ENCODE measurements around the gene ADD3.
"Not testable (repeated sequence)": the region's sequence is repeated elsewhere in the genome, so short reads cannot be mapped to it uniquely, and the experiment has no call there.

ADD3 gene

DNA sequence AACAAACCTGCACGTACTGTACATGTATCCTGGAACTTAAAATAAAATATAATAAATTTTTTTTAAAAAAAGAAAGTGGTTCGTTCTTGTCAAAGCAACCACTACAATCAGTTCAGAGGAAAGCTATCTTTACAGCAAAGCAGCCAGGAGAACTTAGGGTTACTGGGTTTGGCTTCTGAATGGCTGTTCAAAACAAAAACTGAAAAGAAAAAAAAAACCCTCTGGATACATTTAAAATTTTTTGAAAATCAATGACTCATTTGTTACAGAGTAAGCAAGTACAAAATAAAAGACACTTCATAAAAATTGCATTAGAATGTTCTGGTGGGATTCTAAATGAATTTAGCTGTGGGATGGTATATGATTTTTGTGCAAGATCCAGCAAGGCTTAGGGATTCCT lies 28.6 kb upstream of the ADD3 start:
- peaks cover 2% of the 10 kb centered on the region for H3K4me1 ChIP-seq (ENCODE audit: control insufficient read depth, insufficient read depth, low read length)
- H3K9ac ChIP-seq (ENCODE audit: low read length in 2 of 2), result no peak overlapping the region
- no peak overlapping the region for H3K27ac ChIP-seq (ENCODE audit: low read length)
- H3K36me3 ChIP-seq (ENCODE audit: control insufficient read depth in 2 of 2, insufficient read depth in 2 of 2, low read length in 2 of 2), result no peaks in the 10 kb centered on the region
- no peaks in the 10 kb centered on the region for H3K9me3 ChIP-seq (ENCODE audit: control insufficient read depth in 2 of 2, low read length in 2 of 2)
- no peaks in the 10 kb centered on the region for H3K27me3 ChIP-seq (ENCODE audit: control insufficient read depth in 1 of 2, insufficient read depth in 2 of 2, low read length in 2 of 2)
- no peak overlapping the region for H3K4me3 ChIP-seq (ENCODE audit: low read length in 2 of 2)

DNA sequence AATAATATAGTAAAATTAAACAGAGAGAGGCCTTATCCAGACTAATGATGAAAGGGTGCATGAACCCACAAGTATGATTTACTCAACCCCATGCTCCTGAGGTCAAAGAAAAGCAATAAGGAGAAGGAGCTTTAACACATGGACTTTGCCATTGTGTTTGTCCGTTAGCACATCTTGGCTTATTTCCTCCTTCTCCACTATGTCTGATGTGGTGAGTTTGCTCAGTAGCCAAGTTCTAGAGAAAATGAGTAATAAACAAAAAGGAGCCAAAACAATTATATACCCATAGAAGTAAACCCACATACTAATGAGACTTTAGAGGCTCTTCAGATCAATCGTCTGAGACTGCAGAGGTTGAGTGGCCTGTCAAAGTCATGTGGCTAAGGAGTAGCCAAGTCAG lies 26.1 kb upstream of the ADD3 start:
- Histone ChIP-seq H3K27ac (ENCODE audit: low read length) (no peak overlapping the region), H3K4me3 (ENCODE audit: low read length in 2 of 2) (peak overlapping the region in 1 of 2 donors; percentile 36), H3K4me1 (ENCODE audit: control insufficient read depth, insufficient read depth, low read length) (peaks cover 2% of the 10 kb centered on the region)

DNA sequence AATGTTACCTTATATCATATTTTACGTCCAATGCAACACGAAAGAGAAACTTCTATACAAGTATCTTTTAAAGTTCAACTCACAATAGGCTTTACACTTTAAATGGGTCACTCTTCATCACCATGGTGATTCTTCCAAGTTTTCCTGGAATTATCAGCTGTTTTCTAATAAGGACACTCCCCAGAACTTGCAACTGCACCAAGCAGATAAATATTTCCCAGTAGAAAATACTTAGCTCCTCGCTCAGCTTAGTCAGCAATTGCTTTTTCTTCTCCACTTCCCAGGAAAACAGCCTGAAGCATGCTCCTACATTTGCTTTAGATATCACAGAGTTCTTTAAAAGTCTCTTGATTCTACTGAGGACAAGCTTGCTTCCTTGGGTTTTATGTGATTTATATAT lies 25.7 kb upstream of the ADD3 start:
- peak overlapping the region in 1 of 2 donors; percentile 36 for H3K4me3 ChIP-seq (ENCODE audit: low read length in 2 of 2)
- no peak overlapping the region for H3K27ac ChIP-seq (ENCODE audit: low read length)

More for the DNA sequence above, 26.1 kb upstream of the ADD3 start:
- Histone ChIP-seq H3K27me3 (ENCODE audit: control insufficient read depth in 1 of 2, insufficient read depth in 2 of 2, low read length in 2 of 2) (no peaks in the 10 kb centered on the region), H3K9me3 (ENCODE audit: control insufficient read depth in 2 of 2, low read length in 2 of 2) (no peaks in the 10 kb centered on the region), H3K36me3 (ENCODE audit: control insufficient read depth in 2 of 2, insufficient read depth in 2 of 2, low read length in 2 of 2) (no peaks in the 10 kb centered on the region), H3K9ac (ENCODE audit: low read length in 2 of 2) (no peak overlapping the region)

DNA sequence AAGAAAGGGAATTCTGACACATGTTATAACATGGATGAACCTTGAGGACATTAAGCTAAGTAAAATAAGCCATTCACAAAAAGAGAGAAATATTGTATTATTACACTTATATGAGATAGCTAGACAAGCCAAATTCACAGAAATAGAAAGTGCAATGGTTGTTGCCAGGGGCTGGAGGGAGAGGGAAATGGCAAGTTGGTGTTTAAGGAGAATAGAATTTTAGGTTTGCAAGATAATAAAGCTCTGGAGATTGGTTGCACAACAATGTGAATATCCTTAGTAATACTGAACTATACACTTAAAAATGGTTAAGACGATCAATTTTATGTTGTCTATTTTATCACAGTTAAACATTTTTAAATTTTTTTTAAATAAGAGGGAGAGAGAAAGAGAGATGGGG lies 25.0 kb upstream of the ADD3 start:
- H3K4me3 ChIP-seq (ENCODE audit: low read length in 2 of 2), result no peak overlapping the region
- H3K9ac ChIP-seq (ENCODE audit: low read length in 2 of 2), result no peak overlapping the region
- peaks cover 2% of the 10 kb centered on the region for H3K4me1 ChIP-seq (ENCODE audit: control insufficient read depth, insufficient read depth, low read length)
- H3K36me3 ChIP-seq (ENCODE audit: control insufficient read depth in 2 of 2, insufficient read depth in 2 of 2, low read length in 2 of 2), result no peaks in the 10 kb centered on the region
- H3K9me3 ChIP-seq (ENCODE audit: control insufficient read depth in 2 of 2, low read length in 2 of 2), result no peaks in the 10 kb centered on the region
- no peaks in the 10 kb centered on the region for H3K27me3 ChIP-seq (ENCODE audit: control insufficient read depth in 1 of 2, insufficient read depth in 2 of 2, low read length in 2 of 2)
- no peak overlapping the region for H3K27ac ChIP-seq (ENCODE audit: low read length)

More for the DNA sequence above, 25.7 kb upstream of the ADD3 start:
- H3K27me3 ChIP-seq (ENCODE audit: control insufficient read depth in 1 of 2, insufficient read depth in 2 of 2, low read length in 2 of 2), result no peaks in the 10 kb centered on the region
- peaks cover 2% of the 10 kb centered on the region for H3K4me1 ChIP-seq (ENCODE audit: control insufficient read depth, insufficient read depth, low read length)
- no peaks in the 10 kb centered on the region for H3K36me3 ChIP-seq (ENCODE audit: control insufficient read depth in 2 of 2, insufficient read depth in 2 of 2, low read length in 2 of 2)
- H3K9ac ChIP-seq (ENCODE audit: low read length in 2 of 2), result no peak overlapping the region
- H3K9me3 ChIP-seq (ENCODE audit: control insufficient read depth in 2 of 2, low read length in 2 of 2), result no peaks in the 10 kb centered on the region

DNA sequence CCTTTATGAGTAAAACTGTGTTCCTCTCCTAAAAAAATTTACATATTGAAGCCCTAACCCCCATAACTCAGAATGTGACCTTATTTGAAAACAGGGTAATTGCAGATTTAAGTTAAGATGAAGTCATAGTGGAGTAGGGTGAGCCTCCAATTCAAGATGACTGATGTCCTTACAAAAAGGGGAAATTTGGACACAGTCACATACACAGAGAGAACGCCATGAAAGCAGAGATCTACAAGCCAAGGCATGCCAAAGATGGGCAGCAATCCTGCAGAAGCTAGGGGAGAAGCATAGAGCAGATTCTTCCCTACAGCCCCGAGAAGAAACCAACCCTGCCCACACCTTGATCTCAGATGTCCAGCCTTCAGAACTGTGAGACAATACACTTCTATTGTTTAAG lies 23.8 kb upstream of the ADD3 start:
- H3K4me3 ChIP-seq (ENCODE audit: low read length in 2 of 2), result no peak overlapping the region
- H3K27me3 ChIP-seq (ENCODE audit: control insufficient read depth in 1 of 2, insufficient read depth in 2 of 2, low read length in 2 of 2), result no peaks in the 10 kb centered on the region
- H3K36me3 ChIP-seq (ENCODE audit: control insufficient read depth in 2 of 2, insufficient read depth in 2 of 2, low read length in 2 of 2), result no peaks in the 10 kb centered on the region
- no peak overlapping the region for H3K27ac ChIP-seq (ENCODE audit: low read length)
- no peaks in the 10 kb centered on the region for H3K9me3 ChIP-seq (ENCODE audit: control insufficient read depth in 2 of 2, low read length in 2 of 2)
- H3K9ac ChIP-seq (ENCODE audit: low read length in 2 of 2), result no peak overlapping the region
- H3K4me1 ChIP-seq (ENCODE audit: control insufficient read depth, insufficient read depth, low read length), result peaks cover 2% of the 10 kb centered on the region

DNA sequence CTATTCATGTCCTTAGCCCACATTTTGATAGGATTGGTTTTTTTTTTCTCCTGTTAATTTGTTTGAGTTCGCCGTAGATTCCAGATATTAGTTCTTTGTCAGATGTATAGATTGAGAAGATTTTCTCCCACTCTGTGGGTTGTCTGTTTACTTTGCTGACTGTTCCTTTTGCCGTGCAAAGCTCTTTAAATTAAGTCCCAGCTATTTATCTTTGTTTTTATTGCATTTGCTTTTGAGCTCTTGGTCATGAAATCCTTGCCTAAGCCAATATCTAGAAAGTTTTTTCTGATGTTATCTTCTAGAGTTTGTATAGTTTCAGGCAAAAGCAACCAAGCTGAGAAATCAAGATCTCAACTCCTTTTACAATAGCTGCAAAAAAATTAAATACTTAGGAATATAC lies 22.0 kb upstream of the ADD3 start:
- not testable (repeated sequence) for H3K9ac ChIP-seq (ENCODE audit: low read length in 2 of 2); H3K36me3 ChIP-seq (ENCODE audit: control insufficient read depth in 2 of 2, insufficient read depth in 2 of 2, low read length in 2 of 2); H3K27me3 ChIP-seq (ENCODE audit: control insufficient read depth in 1 of 2, insufficient read depth in 2 of 2, low read length in 2 of 2); H3K4me1 ChIP-seq (ENCODE audit: control insufficient read depth, insufficient read depth, low read length); H3K9me3 ChIP-seq (ENCODE audit: control insufficient read depth in 2 of 2, low read length in 2 of 2); H3K27ac ChIP-seq (ENCODE audit: low read length); H3K4me3 ChIP-seq (ENCODE audit: low read length in 2 of 2)

DNA sequence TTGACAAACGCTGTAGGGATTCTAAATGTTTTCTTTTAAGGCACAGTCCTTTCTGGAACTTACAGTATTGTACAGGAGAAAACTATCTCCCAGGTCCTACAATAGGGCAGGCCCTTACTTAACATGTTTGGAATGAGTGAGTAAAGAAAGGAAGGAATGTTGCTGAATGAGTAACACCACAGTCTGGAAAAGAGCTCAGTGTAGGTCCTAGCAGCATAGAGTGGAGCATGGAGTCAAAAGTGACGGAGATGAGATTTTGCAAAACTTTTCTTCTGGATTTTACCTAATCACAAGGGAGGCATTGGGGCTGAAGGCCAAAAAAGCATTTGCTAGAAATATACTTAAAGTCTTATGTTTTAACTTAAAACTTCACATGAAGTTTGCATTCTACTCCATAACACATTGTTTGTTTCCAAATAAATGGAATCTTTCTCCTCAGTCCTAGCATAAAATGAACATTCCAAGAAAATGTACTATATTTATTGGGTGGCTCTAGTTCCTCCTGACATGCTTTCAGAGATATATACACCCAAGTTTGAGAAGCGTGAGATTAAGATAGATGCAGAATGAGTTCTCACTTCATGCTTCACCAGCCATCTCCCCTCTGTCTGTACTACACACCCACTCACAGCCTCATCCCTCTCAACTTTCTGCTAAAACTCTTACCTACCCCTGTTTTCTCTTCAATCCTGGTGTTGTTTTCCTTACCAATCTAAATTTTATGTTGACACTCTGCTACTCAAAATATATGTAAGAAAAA lies 20.2 kb upstream of the ADD3 start:
- no peak overlapping the region for H3K9ac ChIP-seq (ENCODE audit: low read length in 2 of 2)
- no peak overlapping the region for H3K4me3 ChIP-seq (ENCODE audit: low read length in 2 of 2)
- no peaks in the 10 kb centered on the region for H3K36me3 ChIP-seq (ENCODE audit: control insufficient read depth in 2 of 2, insufficient read depth in 2 of 2, low read length in 2 of 2)
- H3K27me3 ChIP-seq (ENCODE audit: control insufficient read depth in 1 of 2, insufficient read depth in 2 of 2, low read length in 2 of 2), result no peaks in the 10 kb centered on the region
- no peak overlapping the region for H3K27ac ChIP-seq (ENCODE audit: low read length)
- H3K9me3 ChIP-seq (ENCODE audit: control insufficient read depth in 2 of 2, low read length in 2 of 2), result no peaks in the 10 kb centered on the region
- H3K4me1 ChIP-seq (ENCODE audit: control insufficient read depth, insufficient read depth, low read length), result no peaks in the 10 kb centered on the region

DNA sequence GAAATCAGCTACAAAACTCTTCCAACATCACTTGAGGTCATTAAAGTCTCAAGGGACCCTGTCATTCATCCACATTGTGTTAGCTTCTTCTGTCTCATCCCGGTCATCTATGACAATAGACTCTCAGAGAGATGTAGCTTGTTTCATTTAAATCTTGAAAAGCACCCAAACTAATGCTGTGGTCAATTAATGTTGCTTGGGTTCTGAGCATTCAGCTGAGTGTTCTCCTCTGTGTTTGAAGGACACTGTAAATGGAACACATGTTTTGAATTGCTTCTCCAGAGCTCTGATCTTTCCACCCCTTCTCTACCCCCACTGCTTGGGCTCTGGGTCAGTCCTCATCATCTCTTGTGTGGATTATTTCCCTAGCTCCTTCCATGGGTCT lies 19.6 kb upstream of the ADD3 start:
- H3K27me3 ChIP-seq (ENCODE audit: control insufficient read depth in 1 of 2, insufficient read depth in 2 of 2, low read length in 2 of 2), result no peaks in the 10 kb centered on the region
- no peaks in the 10 kb centered on the region for H3K9me3 ChIP-seq (ENCODE audit: control insufficient read depth in 2 of 2, low read length in 2 of 2)
- H3K4me1 ChIP-seq (ENCODE audit: control insufficient read depth, insufficient read depth, low read length), result no peaks in the 10 kb centered on the region
- no peak overlapping the region for H3K27ac ChIP-seq (ENCODE audit: low read length)
- no peaks in the 10 kb centered on the region for H3K36me3 ChIP-seq (ENCODE audit: control insufficient read depth in 2 of 2, insufficient read depth in 2 of 2, low read length in 2 of 2)
- H3K4me3 ChIP-seq (ENCODE audit: low read length in 2 of 2), result no peak overlapping the region
- no peak overlapping the region for H3K9ac ChIP-seq (ENCODE audit: low read length in 2 of 2)

DNA sequence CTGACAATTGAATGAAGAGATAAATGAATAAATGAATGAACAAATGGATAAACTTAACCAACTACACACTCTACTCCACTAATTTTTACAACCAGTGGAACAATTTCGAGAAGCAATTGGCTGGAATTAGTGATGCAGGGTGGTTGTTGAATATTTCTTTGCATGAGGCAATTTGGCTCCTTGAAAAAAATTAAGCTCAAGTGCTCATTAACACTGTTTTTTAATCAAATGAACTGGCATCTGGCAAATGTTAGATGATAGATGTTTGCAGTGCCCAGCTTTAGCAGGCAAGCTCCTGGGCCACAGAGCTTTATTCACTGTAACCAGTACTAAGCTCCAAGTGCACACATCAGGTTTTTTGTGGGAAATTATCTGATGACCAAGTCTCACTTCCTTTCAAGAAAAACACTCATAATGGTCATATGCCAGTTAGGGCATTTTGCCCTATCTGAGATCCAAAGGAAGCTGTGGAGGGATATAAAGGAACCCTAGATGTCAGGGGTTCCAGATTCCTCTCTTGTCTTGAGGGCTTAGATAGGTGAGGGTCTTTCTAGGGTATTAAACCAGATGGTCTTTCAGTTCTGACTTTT lies 16.4 kb upstream of the ADD3 start:
- Histone ChIP-seq H3K4me3 (ENCODE audit: low read length in 2 of 2) (no peak overlapping the region), H3K27me3 (ENCODE audit: control insufficient read depth in 1 of 2, insufficient read depth in 2 of 2, low read length in 2 of 2) (no peaks in the 10 kb centered on the region), H3K27ac (ENCODE audit: low read length) (no peak overlapping the region), H3K9ac (ENCODE audit: low read length in 2 of 2) (no peak overlapping the region), H3K9me3 (ENCODE audit: control insufficient read depth in 2 of 2, low read length in 2 of 2) (no peaks in the 10 kb centered on the region), H3K36me3 (ENCODE audit: control insufficient read depth in 2 of 2, insufficient read depth in 2 of 2, low read length in 2 of 2) (no peaks in the 10 kb centered on the region), H3K4me1 (ENCODE audit: control insufficient read depth, insufficient read depth, low read length) (no peaks in the 10 kb centered on the region)

DNA sequence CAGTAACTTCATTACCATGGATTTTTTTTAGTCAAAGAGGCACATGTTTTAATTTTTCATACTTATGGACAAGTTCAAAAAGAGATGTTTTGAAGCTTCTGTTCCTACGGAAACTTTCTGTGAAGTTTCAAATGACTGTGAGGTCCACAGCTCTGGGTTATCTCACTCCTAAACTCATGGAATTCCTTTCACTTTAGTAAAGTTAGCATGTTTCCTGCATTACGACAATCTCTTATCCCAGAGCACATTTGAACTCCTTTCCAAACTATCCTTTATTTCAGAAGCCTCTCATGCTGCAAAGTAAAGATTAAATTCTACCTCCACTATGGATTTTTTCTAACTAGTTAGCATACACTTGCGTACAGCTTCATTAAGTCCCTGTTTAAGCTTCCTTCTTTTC lies 15.3 kb upstream of the ADD3 start:
- no peaks in the 10 kb centered on the region for H3K4me1 ChIP-seq (ENCODE audit: control insufficient read depth, insufficient read depth, low read length)
- no peaks in the 10 kb centered on the region for H3K36me3 ChIP-seq (ENCODE audit: control insufficient read depth in 2 of 2, insufficient read depth in 2 of 2, low read length in 2 of 2)
- no peak overlapping the region for H3K27ac ChIP-seq (ENCODE audit: low read length)
- H3K9ac ChIP-seq (ENCODE audit: low read length in 2 of 2), result no peak overlapping the region
- H3K4me3 ChIP-seq (ENCODE audit: low read length in 2 of 2), result no peak overlapping the region
- no peaks in the 10 kb centered on the region for H3K27me3 ChIP-seq (ENCODE audit: control insufficient read depth in 1 of 2, insufficient read depth in 2 of 2, low read length in 2 of 2)
- H3K9me3 ChIP-seq (ENCODE audit: control insufficient read depth in 2 of 2, low read length in 2 of 2), result no peaks in the 10 kb centered on the region

DNA sequence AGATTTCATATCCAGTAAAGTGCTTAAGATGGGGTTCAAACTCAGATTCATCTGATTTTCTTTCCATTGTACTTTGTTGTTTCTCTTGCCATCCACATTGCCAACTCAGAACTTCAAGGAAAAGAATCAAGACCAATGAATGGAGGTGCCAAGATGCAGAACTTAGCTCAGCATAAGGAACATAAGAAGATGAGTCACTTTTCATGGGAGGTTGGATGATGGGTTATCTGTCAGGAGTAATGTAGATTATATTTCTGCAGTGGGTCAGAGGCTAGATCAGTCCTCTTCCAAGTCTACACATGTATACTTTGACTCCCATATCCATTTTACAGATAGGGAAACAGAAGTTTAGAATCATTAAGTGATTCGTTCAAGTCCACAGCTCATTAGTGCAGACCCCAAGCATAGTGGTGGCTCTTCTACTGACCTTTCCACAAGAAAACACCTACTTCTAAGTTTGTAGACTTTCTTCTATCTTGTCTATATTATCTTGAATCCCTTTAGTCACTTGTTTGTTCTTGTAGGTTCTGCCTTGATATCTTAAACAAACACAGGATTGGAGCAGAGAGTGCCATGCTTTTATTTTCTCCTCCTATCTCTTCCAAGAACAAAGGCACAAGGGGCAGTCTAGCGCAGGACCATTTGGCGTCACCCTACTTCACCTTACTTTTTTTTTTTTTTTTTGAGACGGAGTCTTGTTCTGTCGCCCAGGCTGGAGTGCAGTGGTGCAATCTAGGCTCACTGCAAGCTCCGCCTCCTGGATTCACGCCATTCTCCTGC lies 14.0 kb upstream of the ADD3 start:
- Histone ChIP-seq H3K4me3 (ENCODE audit: low read length in 2 of 2) (no peak overlapping the region), H3K27ac (ENCODE audit: low read length) (no peak overlapping the region), H3K9me3 (ENCODE audit: control insufficient read depth in 2 of 2, low read length in 2 of 2) (no peaks in the 10 kb centered on the region), H3K36me3 (ENCODE audit: control insufficient read depth in 2 of 2, insufficient read depth in 2 of 2, low read length in 2 of 2) (no peaks in the 10 kb centered on the region), H3K4me1 (ENCODE audit: control insufficient read depth, insufficient read depth, low read length) (no peaks in the 10 kb centered on the region), H3K9ac (ENCODE audit: low read length in 2 of 2) (no peak overlapping the region), H3K27me3 (ENCODE audit: control insufficient read depth in 1 of 2, insufficient read depth in 2 of 2, low read length in 2 of 2) (no peaks in the 10 kb centered on the region)

Measured in stomach smooth muscle (tissue), 2 donors.